NCI-H82 treated with DMSO at 0.1 percent for 48 hours (cell line): ENCODE measurements around the gene SEMG1.

Source experiments
- DNase-seq: peaks from one replicate; lab custom pipeline; 2025; ENCODE audit not compliant: unreplicated experiment; lab: John Stamatoyannopoulos, UW

Gene SEMG1, protein sequence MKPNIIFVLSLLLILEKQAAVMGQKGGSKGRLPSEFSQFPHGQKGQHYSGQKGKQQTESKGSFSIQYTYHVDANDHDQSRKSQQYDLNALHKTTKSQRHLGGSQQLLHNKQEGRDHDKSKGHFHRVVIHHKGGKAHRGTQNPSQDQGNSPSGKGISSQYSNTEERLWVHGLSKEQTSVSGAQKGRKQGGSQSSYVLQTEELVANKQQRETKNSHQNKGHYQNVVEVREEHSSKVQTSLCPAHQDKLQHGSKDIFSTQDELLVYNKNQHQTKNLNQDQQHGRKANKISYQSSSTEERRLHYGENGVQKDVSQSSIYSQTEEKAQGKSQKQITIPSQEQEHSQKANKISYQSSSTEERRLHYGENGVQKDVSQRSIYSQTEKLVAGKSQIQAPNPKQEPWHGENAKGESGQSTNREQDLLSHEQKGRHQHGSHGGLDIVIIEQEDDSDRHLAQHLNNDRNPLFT

GRCh38 chr20:45206725-45207124 is at the start of gene SEMG1:
TSS of gene SEMG1 (plus strand) at chr20:45207033. CDS start at chr20:45207054, 21 bp downstream.
- no peak for DNase-seq

- DNase-seq: no peak
Observed at GRCh38 chr20:45157962-45158361, 48.9 kb upstream of the SEMG1 start.

- DNase-seq: no peak
Observed at GRCh38 chr20:45163083-45163803, 43.6 kb upstream of the SEMG1 start.

DNA sequence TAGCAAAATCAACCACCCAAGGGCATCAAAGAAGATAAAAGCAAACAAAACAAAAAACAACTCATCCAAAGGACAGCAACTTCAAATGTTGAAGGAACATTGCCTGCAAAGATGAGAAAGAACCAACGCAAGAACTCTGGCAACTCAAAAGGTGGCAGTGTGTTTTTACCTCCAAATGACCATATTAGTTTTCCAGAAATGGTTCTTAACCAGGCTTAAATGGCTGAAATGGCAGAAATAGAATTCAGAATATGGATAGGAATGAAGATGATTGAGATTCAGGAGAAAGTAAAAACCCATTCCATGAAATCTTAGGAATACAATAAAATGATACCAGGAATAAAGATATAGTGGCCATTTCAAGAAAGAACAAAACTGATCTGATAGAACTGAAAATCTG is 41.9 kb upstream of the SEMG1 start:
- no peak for DNase-seq

- no peak for DNase-seq
Observed at GRCh38 chr20:45173522-45173921, 33.3 kb upstream of the SEMG1 start.

- DNase-seq: no peak
Observed at GRCh38 chr20:45174434-45175364, 32.1 kb upstream of the SEMG1 start, which contains the start of gene PI3. TSS of gene PI3 (plus strand) at chr20:45174902. CDS start at chr20:45174923, 21 bp downstream.

DNA sequence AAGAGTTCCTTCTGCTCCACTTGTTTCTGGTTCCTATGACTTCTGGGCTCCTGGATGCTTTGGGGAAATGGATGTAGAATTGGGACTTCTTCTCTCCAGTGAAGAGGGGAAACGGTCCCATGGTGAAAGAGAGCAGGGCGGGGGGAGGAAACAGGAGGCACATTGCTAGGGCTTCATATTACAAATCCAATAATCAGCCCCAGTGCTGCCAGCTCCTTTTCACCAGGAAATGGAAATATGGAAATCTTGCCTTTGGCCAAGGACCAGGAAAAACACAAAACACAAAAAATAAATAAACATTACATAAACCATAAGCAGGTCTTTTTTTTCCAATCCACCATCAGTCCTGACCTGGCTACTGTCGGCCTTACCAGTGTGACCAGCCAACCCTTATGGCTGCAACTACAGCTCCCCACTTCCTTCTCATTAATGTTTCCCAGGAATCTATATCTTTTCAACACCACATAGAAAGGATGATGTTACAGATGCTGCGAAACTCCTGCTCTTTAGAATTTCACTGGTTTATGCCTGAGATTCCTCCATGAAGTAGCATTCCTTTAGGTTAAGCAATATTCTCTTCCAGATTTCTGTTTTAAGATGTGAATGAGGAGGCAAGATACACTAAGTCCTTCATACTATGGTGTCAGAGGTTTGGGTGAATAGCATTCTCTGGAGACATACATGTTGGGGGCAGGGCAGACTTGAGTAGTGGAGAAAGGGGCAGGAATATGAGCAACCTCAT is 30.1 kb upstream of the SEMG1 start:
- DNase-seq: peak; percentile 44

DNA sequence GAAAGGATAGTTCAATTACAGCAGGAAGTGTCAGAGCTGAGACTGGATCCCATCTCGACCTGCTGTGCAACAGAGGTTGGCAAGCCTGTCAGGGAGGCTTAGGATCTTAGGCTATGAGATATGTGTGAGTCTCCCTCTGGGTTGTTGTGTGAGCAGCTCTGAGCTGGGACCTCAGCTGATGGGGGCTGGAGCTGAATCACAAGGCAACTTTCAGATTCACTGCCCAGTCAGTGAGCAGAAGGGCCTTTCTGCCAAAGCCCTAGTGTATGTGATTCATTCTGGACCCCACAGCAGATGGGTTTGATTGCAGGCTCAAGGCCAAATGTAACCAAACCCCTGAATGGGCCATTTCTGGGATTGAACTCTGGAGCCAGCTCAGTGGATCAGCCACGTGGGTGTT is 27.7 kb upstream of the SEMG1 start:
- DNase-seq: no peak

DNA sequence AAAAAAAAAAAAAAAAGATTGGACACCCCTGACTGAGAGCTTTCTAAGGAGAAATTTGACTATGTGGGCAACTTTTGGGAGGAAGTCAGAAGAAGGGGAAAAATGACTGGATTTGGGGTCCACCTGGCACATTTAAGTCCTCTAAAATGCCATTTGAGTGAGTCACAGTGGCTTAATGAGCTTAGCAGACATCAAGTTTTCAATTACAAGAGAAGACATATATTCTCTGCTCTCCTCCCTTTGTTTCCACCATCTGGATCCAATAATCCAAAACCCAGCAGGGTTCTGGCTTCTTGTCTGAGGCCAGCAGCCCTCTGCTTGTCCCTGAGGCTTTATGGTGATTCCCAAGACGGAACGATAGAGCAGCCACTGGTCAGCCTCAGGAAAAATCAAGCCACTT is 25.2 kb upstream of the SEMG1 start:
- peak; percentile 12 for DNase-seq

DNA sequence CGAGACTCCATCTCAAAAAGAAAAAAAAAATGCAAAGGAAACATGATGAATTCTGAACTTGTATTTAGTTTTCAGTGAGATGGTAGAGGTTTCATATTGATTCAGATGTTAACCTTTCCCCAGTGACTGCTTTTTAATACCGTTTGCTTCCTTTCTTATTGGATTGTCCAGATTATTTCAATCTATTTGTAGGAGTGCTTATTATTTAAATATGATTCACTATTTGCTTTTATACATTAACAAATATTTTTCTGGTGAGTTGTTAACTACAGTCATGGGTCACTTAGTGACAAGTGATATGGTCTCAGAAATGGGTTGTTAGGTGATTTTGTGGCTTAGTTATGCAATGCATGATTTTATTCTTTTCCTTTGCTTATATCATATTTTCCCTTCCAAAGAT is 23.7 kb upstream of the SEMG1 start:
- no peak for DNase-seq

- no peak for DNase-seq
Observed at GRCh38 chr20:45187693-45188092, 19.1 kb upstream of the SEMG1 start.

DNA sequence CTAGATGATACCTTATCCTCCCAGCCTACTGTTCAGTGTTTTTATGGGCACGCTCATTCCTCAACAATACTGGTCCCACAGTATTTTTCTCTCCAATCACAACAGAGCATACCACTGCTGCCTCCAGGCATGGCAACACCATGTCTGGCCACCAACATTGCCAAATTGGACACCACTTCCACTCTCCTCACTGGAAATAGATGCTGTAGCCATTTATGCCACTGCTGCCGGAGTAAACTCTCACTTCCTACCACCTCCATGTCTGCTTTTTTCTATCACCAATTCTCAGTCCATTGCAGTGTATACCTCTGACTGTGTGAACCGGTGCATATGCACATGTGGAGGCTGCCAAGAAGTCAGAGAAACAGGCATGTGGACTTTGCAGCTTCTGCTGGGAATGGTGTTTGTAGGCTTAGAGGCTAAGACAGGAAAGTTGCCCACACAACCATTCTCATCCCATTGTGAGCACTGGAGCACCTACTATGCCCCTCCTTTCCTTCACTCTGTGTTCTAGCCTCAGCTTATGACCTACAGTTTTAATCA is 17.7 kb upstream of the SEMG1 start:
- DNase-seq: no peak

- DNase-seq: no peak
Observed at GRCh38 chr20:45189861-45190260, 17.0 kb upstream of the SEMG1 start.

DNA sequence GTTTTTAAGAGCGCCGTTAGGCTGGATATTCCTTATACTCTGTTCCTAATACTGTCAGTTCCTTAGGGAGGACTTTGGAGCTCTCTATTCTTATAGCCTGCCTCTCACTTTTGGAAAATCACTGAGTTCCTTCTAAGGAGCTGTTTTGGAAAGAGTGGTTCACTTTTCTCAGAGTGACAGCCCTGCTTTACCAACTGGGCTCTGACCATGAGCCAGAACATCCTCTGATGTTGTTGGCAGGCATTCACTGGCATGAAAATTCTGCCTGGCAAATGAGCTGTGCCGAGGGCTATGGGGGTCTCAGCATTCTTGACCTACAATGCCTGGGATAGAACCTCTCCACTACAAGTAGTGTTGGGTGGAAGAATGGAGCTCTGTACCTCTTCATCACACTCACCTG is 14.9 kb upstream of the SEMG1 start:
- no peak for DNase-seq

- no peak for DNase-seq
Observed at GRCh38 chr20:45193331-45193730, 13.5 kb upstream of the SEMG1 start.

DNA sequence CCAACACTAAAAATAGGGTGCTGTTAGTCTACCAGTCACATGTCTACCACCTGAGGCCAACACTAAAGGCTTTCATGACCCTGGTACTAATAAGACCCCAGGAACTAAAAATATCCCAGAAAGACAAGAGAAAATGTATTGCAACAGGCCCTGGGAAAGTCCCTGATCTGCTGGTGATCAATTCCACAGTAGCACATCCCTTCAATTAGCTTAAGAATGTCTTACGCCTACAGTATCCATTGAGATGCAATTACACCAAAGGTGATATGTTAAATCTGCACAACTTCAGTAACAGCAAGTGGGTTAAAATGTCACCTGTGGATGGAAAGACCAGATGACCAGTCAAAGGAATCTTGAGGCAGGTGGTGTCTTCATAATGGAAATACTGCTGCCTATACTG is 3.1 kb downstream of the SEMG1 start:
- DNase-seq: no peak

DNA sequence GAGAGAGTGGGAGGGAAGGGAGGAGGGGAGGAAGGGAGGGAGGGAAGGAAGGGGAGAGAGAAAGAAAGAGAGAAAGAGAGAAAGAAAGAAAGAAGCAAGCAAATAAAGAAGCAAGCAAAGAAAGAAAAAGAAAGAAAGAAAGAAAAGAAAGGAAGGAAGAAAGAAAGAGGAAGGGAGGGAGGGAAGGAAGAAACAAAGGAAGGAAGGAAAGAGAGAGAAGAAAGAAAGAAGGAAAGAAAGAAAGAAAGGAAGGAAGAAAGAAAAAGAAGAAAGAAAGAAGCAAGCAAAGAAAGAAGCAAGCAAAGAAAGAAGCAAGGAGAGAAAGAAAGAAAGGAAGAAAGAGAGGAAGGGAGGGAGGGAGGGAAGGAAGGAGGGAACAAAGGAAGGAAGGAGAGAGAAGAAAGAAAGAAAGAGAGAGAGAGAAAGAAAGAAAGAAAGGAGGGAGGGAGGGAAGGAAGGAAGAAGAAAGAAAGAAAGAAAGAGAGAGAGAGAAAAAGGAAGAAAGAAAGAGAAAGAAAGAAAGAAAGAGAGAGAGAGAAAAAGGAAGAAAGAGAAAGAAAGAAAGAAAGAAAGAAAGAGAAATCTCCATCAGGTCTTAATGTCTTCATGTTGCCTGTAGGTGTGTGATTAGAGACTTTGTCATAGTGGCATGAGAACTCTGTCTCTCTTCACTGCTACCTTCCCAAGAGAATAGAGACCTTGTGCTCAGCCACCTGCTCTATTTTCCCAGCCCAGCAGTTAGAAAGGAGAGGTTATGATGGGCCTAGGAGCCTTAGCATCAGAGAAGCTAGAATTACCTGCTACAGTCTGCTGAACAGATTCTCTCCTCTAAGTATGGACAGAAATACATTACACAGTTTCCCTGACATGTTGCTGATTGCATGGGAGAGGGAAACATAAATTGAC is 5.0 kb downstream of the SEMG1 start:
- DNase-seq: no peak

DNA sequence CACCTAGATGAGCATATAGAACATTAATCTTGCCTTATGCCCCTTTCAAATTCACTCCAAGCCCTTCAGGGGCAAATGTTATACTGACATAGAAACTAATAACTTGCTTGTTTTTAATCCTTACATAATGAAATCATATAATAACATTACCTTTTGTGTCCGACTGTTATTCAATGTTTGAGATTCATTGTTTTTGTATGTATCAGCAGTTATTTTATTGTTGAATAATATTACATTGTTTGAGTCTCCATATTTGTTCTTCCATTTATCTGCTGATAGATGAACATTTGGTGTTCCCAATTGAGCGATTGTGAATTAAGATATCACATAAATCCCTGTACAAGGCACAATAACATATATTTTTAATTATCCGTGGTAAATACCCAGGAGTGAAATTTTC is 6.0 kb downstream of the SEMG1 start:
- DNase-seq: no peak

DNA sequence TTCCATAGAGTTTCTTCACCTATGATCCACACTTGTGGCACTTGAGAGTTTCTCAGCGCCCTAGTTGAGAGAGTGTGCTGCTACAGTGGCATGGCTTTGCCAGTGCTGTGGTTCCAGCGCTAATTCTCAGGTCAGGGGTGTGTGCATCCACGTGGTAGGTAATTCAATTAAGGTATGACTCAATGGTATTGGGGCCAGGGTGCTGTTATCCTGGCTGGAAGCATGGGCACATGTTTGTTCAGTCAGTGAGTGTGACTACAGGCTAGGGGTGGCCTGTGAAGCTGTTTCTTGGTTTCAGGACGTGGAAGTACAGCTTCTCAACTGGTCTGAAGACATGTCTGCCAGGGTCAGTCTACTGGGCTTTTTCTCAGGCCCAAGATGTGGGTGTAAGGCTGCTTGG is 11.3 kb downstream of the SEMG1 start:
- DNase-seq: no peak
